KOPT-K1 (cell line): ENCODE results near the gene LSM12.

Experiments used
- H3K27ac ChIP-seq: fragments of 200-600 bp; sonication (generic); 2 replicates; pipeline ENCODE4 v1.5.1; 2016; ENCODE audit warnings: antibody characterized with exemption, mild to moderate bottlenecking, low read depth, low read length; ENCODE audit not compliant: poor library complexity, severe bottlenecking
- H3K36me3 ChIP-seq: fragments of 200-600 bp; sonication (generic); 2 replicates; pipeline ENCODE4 v1.5.1; 2017; ENCODE audit warnings: antibody characterized with exemption, mild to moderate bottlenecking, low read length, moderate library complexity; ENCODE audit not compliant: insufficient read depth
- H3K9me3 ChIP-seq: fragments of 200-600 bp; sonication (generic); 2 replicates; pipeline ENCODE4 v1.5.1; 2017; ENCODE audit warnings: antibody characterized with exemption, low read length, mild to moderate bottlenecking; ENCODE audit not compliant: insufficient read depth, poor library complexity, severe bottlenecking

The LSM12 gene

DNA sequence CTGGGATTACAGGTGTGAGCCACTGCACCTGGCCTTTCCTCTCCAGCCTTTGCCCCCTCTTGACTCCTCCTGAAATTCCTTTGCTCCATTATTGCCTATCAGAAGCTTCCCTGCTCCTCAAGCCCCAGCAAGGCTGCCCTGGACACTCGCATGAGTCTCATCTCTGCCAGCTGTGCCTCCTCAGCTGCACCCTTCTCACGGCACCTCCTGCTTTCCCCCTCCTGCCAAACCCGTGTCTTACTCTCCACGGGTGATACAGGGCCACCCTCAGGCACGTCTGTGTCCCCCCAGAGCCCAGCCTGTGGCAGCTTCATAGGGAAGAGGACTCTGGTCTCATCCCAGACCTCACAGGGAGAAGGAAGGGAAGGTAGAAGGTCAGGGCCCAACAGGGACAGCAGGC is 19.4 kb upstream of the LSM12 start:
- H3K9me3 ChIP-seq, result no peaks in the 10 kb centered on the region
- H3K27ac ChIP-seq, result no peak overlapping the region
- H3K36me3 ChIP-seq, result no peaks in the 10 kb centered on the region

DNA sequence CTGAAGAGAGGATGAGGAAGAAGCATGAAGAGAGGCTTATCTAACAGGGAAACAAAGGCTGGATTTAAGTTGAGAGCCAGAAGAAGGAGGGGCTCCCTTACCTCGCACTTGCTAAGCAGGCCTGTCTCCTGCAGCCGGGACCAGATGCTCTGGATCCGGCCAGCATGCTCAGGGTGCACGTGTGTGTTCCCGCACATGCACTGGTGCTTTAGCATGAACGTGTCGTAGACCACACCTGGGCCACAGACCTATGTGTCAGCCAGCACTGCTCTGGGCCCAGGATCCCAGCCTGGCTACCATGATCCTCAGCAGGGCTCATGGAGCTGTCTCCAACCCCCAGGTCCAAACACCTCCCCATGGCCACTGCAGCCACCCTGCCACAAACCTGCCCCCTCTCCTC is 18.4 kb upstream of the LSM12 start:
- H3K27ac ChIP-seq, result no peak overlapping the region
- no peaks in the 10 kb centered on the region for H3K36me3 ChIP-seq
- H3K9me3 ChIP-seq, result no peaks in the 10 kb centered on the region

DNA sequence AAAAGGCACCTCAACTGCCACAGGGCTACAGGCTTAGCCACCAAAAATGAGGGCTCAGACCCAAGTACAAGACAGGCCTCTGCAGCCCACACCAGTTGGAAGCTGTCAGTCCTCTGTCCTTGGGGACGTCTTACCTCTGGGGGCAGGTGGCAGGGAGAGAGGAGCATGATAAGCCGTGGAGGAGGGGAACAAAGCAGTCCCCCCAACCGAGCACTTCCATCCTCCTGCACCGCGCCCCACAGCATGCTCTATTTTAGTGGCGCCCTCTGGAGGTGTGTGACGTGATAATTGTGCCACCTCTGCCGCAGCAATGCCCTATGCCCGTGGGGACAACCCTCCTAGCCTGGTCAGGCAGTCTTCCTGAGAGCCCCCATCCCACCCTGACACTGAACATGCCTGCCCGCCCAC is 17.7 kb upstream of the LSM12 start:
- Histone ChIP-seq H3K27ac (no peak overlapping the region), H3K9me3 (no peaks in the 10 kb centered on the region), H3K36me3 (no peaks in the 10 kb centered on the region)

DNA sequence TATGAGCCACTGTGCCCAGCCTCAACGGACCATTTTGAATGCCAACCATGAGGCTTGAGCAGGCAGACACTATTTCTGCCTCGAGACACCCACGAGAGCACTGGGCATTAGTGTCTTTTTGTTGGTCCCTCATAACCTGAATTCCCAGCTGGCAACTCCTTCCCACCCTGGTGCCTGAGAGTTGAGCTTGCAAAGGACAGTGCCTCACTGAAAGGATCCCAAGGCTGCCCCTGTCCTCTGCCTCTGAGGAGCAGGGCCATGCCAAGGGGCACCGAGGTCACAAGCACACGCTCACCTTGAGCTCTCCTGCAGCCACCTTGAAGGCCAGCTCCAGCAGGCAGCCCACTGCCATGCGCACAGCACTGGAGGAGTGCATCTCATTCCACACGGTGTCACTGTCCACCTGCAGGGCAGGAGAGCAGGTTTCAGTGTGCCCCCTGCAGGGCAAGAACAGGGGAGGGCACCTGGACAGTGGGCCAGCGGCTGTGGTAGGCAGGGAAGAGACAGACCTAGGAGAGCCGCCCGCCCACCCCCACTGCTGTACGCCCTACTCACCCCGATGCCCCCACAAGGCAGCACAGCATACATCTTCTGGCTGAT is 16.9 kb upstream of the LSM12 start:
- H3K36me3 ChIP-seq, result no peaks in the 10 kb centered on the region; the same call in 1 of the 2 replicates
- no peaks in the 10 kb centered on the region for H3K9me3 ChIP-seq
- no peak overlapping the region for H3K27ac ChIP-seq

DNA sequence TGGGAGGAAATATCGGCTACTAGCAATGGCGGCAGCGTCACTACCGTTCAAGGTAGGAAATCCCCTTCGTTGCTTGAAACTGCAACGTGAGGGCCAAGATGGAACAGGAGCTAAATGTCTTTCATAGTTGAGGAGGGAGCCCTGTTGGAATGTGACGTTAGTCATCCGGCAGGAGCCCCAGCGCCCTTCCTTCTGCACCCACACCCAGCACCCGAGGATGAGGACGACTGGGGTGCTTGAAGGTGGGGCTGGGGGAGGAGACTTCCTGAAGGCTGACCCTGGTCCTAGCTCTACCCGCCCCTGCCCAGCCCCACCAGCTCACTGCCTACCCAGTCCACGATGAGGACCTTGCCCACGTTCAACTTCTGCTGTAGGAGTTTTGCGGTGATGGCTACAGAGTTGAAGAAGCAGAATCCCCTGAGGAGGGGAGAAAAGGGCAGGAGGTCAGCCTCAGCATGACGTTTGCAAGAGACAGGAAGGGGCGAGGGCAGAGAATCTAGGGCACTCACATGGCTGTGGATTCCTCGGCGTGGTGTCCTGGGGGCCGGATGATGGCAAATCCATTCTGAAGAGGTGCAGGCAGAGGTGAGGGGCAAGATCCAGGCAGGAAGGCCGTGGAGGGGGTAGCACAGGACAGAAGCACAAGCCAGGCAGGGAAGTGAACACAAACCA is 15.9 kb upstream of the LSM12 start:
- Histone ChIP-seq H3K27ac (no peak overlapping the region), H3K9me3 (no peaks in the 10 kb centered on the region), H3K36me3 (no peaks in the 10 kb centered on the region; the same call in 1 of the 2 replicates)

DNA sequence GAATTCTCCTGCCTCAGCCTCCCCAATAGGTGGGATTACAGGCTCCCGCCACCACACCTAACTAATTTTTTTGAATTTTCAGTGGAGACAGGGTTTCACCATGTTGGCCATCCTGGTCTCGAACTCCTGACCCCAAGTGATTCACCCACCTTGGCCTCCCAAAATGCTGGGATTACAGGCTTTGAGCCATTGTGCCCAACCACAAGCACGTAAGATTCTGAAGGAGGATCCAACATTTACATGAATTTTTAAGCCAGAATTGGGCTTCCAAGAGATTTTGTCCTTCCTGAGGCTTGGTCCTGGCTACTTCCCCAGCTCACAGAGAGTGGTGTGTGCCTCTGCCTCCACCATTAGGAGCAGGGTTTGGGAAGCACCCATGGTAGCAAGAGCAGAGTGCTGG is 15.2 kb upstream of the LSM12 start:
- no peaks in the 10 kb centered on the region; the same call in 1 of the 2 replicates for H3K36me3 ChIP-seq

DNA sequence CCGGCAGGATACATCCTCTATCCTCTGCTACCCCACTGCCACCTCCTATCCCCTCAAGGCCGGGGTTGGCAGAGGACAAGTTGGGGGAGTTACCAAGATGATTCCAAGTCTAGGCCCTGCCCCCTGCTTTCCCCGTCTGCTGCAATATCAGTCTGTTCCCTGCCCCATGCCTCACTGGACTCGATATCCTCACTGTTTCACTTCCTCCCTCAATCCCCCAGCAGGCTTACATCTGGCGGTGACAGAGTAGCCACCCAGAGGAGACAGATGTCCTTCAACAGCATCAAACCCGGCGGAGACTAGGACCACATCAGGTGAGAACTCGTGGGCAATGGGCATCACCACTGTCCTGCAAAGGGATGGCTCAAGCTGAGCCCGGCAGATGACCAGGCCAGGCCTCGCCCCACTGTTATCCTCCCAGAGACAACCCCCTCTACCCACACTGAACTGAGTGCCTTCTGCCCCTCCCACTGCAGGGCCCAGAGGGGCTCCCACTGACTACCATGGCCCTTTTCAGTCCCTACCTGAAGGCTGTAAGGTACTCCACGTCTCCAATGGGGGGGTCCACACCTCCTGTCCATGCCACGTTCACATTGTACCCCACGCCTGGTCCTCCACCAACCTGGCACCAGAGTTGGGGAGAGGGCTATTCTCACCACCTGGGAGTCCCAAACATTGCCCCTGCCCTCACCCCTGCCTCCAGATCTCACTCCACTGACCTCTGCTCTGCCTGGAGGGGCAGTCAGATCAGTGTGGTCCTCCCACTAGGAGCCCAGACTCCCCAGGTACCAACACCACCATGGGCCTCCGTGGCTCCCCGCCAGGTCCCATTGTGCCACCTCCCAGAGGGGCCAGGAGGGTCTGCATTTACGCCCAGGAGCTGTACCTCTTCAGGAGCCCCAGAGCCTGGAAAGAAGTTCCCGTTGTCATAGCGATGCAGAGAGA is 13.7 kb upstream of the LSM12 start:
- H3K36me3 ChIP-seq, result no peaks in the 10 kb centered on the region; the same call in 1 of the 2 replicates
- no peak overlapping the region for H3K27ac ChIP-seq
- no peaks in the 10 kb centered on the region for H3K9me3 ChIP-seq

More for the DNA sequence above, 15.2 kb upstream of the LSM12 start:
- H3K9me3 ChIP-seq, result no peaks in the 10 kb centered on the region
- no peak overlapping the region for H3K27ac ChIP-seq

DNA sequence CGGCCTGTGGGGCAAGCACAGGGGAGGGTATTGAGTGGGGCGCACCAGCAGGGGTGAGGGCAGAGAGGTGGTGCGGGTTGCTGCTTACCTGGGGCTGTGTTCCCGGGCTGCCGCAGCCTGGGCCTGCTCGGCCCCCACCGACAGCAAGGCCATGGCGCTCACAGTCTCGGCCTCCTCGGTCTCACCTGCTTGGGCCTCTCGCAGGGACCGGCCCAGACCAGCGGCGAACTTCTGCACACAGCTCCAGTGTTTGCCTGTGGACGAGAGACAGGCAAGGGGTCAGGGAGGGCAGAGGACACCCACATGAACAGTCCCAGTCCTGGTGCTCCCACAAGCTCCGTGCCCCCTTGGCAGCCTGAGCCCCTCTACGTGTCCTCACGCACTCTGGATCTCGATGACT is 11.9 kb upstream of the LSM12 start:
- H3K9me3 ChIP-seq, result no peaks in the 10 kb centered on the region
- no peak overlapping the region for H3K27ac ChIP-seq
- H3K36me3 ChIP-seq, result no peaks in the 10 kb centered on the region; the same call in 1 of the 2 replicates

DNA sequence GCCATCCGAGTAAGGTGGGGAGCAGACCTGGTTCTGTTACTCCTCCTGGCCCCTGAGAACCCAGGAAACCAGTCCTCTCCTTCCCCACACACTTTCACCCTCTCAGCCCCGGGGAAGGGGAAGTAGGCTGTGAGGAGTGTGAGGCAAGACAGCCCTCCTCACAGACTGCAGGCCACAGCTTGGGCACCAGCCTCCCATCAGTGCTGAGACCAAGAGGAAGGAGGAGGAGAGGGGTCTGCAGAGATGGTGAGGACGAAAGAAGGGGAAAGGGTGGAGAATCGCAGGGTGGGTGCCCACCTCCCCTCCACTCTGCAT is 11.1 kb upstream of the LSM12 start:
- H3K27ac ChIP-seq, result no peak overlapping the region
- no peaks in the 10 kb centered on the region; the same call in 1 of the 2 replicates for H3K36me3 ChIP-seq
- H3K9me3 ChIP-seq, result no peaks in the 10 kb centered on the region

DNA sequence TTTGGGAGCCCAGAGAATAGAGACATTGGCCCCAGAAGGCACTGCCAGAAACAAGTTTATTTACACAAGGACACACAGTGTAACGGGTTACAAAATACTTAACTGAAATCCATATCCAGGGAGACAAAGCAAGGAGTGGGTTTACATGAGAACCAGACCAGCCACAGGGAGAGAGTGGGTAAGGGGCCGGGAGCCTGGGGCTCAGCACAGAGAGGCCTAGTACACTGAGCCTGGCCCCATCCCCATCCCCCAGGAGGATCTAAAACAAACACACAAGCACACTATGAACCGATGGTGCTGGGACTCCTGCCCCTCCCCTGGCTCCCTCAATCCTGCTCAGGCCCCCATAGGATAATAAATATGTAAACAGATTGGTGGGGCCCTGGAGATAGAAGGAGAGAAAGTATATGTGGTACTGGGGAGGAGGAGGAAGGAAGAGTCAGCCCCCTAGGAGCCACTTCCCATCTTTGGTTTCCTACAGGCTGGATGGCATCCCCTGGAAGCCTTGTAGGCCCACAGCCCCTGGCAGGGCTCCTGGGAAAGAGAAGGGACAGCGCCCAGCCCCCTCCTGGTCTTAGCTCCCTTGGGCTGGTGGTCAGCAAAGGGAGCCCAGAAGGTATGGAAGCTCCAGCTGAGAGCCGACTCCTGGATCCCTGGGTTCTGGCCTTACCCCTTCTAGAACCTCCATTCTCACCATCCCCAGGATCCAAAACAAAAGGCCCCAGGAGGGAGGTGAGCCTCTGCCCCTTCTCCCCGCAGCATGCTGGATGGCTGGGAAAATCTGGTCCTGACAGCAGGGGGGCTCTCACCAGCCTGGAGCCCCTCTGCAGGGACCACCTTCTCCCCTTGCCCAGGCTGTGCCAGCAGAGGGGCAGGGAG is 10.5 kb upstream of the LSM12 start:
- H3K27ac ChIP-seq, result no peak overlapping the region
- no peaks in the 10 kb centered on the region for H3K9me3 ChIP-seq
- no peaks in the 10 kb centered on the region; the same call in 1 of the 2 replicates for H3K36me3 ChIP-seq

DNA sequence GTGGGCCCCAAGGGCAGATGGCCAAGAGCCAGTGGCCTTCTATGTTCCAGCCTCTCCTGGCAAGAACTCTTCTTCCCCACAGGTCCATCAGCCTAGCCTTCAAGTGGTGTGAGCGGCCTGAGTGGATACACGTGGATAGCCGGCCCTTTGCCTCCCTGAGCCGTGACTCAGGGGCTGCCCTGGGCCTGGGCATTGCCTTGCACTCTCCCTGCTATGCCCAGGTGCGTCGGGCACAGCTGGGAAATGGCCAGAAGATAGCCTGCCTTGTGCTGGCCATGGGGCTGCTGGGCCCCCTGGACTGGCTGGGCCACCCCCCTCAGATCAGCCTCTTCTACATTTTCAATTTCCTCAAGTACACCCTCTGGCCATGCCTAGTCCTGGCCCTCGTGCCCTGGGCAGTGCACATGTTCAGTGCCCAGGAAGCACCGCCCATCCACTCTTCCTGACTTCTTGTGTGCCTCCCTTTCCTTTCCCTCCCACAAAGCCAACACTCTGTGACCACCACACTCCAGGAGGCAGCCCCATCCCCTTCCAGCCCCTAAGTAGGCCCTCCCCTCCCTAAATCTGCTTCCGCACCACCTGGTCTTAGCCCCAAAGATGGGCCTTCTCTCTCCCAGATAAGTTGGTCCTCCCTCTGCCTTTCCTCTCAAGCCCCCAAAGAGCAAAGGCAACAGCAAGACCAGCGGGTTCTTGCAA is 9.3 kb upstream of the LSM12 start:
- no peaks in the 10 kb centered on the region; the same call in 1 of the 2 replicates for H3K36me3 ChIP-seq

DNA sequence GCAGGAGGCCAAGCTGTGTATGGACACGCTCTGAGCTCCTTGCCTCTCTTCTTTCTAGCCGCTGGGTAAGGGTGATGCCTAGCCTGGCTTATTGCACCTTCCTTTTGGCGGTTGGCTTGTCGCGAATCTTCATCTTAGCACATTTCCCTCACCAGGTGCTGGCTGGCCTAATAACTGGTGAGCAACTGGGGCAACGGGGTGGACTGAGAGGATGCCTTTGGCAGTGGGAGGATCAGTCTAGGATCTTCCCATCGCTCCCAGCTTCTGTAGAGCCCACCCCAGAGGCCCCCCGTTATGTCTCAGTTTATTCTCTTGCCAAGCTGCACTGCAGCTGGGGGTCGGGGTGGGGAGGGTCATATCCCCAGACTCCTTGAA is 8.4 kb upstream of the LSM12 start:
- Histone ChIP-seq H3K27ac (no peak overlapping the region), H3K9me3 (no peaks in the 10 kb centered on the region), H3K36me3 (no peaks in the 10 kb centered on the region; the same call in 1 of the 2 replicates)

More for the DNA sequence above, 9.3 kb upstream of the LSM12 start:
- no peak overlapping the region for H3K27ac ChIP-seq
- no peaks in the 10 kb centered on the region for H3K9me3 ChIP-seq

DNA sequence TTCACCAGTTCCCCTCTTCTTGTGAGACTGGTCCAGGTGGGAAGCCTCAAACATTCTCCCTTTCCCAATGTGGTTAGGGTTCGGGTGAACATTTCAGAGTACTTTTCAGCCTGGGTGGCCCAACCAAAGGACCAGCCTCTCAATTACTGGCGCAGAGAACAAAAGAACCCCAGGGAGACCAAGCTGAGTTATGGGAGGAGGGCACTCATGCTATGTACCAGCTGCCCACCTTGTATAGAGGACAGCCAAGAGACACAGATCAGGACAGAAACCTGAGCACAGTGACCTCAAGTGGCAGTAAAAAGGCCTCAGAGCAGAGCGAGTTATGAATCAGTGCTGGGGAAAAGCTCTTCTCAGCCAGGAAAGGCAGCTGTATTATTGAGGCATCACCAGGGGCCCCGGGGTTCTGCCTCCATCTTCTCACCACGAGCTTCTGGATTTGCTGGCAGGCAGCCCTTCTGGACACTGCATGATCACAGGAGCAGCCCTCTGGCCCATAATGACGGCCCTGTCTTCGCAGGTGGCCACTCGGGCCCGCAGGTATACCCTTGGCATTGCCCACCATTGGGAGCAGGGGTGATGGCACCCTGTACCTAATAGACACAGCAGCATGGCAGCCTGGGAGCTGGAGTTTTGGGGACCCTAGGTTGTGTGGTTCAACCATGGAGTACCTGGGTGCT is 7.9 kb upstream of the LSM12 start:
- Histone ChIP-seq H3K9me3 (no peaks in the 10 kb centered on the region), H3K36me3 (no peaks in the 10 kb centered on the region; the same call in 1 of the 2 replicates), H3K27ac (no peak overlapping the region)

DNA sequence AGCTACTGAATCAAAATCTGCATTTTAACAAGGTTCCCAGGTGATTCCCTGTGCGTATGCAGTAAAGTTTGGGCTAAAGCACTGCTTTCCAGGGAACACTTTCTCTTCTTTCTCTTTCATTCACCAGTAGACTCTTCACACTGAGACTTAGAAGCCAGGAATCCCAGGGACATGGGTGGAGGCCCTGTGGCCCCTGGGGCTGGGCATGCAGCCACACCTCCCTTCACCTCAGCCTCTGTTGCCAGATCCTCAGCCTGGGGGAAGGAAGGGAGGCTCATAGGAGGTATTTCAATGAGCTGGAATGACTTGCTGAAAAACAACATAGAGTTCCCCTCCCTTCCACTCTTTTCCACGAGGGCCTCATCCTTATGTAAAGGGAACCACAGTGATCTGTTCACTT is 5.3 kb upstream of the LSM12 start:
- Histone ChIP-seq H3K36me3 (no peaks in the 10 kb centered on the region), H3K27ac (no peak overlapping the region)

More for the DNA sequence above, 5.3 kb upstream of the LSM12 start:
- no peaks in the 10 kb centered on the region for H3K9me3 ChIP-seq
